ENCODE results near the gene LRP1-AS. TPM values are rescaled to one million over a fixed set of nuclear protein-coding genes. Genes with fewer than 3 reads are reported as not detected.

The LRP1-AS gene
- total RNA-seq, 2 experiments from 2014 or later, result not detected

DNA sequence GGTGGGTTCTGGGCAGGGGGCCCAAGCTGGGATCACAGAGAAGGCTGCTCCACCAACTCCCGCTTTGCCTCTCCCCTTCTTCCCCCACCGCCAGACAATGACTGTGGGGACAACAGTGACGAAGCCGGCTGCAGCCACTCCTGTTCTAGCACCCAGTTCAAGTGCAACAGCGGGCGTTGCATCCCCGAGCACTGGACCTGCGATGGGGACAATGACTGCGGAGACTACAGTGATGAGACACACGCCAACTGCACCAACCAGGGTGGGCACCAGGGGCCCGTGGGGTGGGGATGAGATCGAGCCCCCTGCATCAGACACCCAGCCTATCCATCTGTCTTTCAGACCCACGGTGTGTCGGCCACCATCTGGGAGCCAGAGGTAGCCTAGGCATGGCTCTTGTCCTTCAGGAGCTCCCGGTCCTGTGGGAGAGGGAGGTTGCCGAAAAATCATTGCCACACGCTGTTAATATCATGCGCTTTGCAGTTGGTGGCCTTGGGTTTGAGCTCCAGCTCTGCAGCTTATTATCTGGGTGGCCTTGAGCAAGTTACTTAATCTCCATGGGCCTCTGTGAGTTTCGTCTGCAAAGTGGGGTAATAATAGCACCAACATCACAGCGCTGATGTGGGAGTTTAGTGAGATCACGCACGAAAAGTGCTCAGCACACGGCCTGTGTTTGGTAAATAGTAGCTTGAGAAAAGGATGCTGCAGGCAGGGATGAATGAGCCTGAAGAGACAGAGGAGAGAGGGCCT lies 21.8 kb upstream of the LRP1-AS start:
- intact Hi-C loops (cut with DNase I, micrococcal nuclease), result no loop called here
- Histone ChIP-seq H3K9me3 (ENCODE audit: control insufficient read depth in 1 of 2, insufficient read depth in 1 of 2, low read length in 2 of 2) (no peaks in the 10 kb centered on the region), H3K27me3 (ENCODE audit: control insufficient read depth in 1 of 2, insufficient read depth in 2 of 2, low read length in 2 of 2) (no peaks in the 10 kb centered on the region), H3K36me3 (ENCODE audit: insufficient read depth, low read length) (no peaks in the 10 kb centered on the region), H3K4me3 (ENCODE audit: low read length) (no peak overlapping the region), H3K27ac (ENCODE audit: low read depth in 1 of 2, low read length in 2 of 2) (no peak overlapping the region), H3K4me1 (ENCODE audit: insufficient read depth, low read length) (no peaks in the 10 kb centered on the region)
- DNase-seq (no peak), ATAC-seq (ENCODE audit: poor library complexity) (no peak)
- POLR2A ChIA-PET, result no interaction called here
- Mint-ChIP-seq H3K9me3 (no peaks in the 10 kb centered on the region), H3K4me3 (no peak overlapping the region), H3K27ac (no peak overlapping the region), H3K4me1 (ENCODE audit: low read depth) (no peaks in the 10 kb centered on the region), H3K36me3 (ENCODE audit: low read depth) (no peaks in the 10 kb centered on the region), H3K27me3 (no peaks in the 10 kb centered on the region)
- TF ChIP-seq, protein P1, sequence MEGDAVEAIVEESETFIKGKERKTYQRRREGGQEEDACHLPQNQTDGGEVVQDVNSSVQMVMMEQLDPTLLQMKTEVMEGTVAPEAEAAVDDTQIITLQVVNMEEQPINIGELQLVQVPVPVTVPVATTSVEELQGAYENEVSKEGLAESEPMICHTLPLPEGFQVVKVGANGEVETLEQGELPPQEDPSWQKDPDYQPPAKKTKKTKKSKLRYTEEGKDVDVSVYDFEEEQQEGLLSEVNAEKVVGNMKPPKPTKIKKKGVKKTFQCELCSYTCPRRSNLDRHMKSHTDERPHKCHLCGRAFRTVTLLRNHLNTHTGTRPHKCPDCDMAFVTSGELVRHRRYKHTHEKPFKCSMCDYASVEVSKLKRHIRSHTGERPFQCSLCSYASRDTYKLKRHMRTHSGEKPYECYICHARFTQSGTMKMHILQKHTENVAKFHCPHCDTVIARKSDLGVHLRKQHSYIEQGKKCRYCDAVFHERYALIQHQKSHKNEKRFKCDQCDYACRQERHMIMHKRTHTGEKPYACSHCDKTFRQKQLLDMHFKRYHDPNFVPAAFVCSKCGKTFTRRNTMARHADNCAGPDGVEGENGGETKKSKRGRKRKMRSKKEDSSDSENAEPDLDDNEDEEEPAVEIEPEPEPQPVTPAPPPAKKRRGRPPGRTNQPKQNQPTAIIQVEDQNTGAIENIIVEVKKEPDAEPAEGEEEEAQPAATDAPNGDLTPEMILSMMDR (IDR thresholded peaks at IDR 0.05), result no peak
- CTCF ChIA-PET, result interaction anchor here (1.5 kb wide), 2 partner anchors 14 to 45 kb away, joined by 3 to 4 read pairs; no protein-coding TSS in a partner anchor

DNA sequence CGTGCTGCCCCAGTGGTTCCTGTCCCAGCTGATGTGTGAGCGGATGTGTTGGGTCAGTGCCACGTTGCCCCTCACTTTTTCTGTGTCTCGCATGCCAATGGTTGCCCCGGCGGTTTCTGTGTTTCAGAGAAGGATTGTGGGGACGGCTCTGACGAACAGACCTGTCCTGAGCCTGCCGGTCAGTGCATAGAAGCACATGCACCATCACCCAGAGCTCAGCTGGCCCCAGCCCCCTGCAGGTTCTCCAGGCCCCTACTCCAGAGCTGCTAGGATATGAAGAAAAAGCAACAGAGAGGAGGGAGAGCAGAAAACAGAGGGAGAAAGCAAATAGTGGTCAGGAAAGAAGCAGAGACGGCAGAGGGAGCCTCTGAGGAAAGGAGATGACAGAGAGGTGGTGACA lies 20.6 kb upstream of the LRP1-AS start:
- H3K36me3 Mint-ChIP-seq (ENCODE audit: low read depth), result no peaks in the 10 kb centered on the region
- H3K4me3 Mint-ChIP-seq, result no peak overlapping the region
- DNase-seq (no peak), ATAC-seq (ENCODE audit: poor library complexity) (no peak)
- POLR2A ChIA-PET, result no interaction called here
- intact Hi-C loops (cut with DNase I, micrococcal nuclease), result no loop called here
- no peak overlapping the region for H3K27ac Mint-ChIP-seq
- Histone ChIP-seq H3K36me3 (ENCODE audit: insufficient read depth, low read length) (no peaks in the 10 kb centered on the region), H3K9me3 (ENCODE audit: control insufficient read depth in 1 of 2, insufficient read depth in 1 of 2, low read length in 2 of 2) (no peaks in the 10 kb centered on the region), H3K27me3 (ENCODE audit: control insufficient read depth in 1 of 2, insufficient read depth in 2 of 2, low read length in 2 of 2) (no peaks in the 10 kb centered on the region), H3K4me1 (ENCODE audit: insufficient read depth, low read length) (no peaks in the 10 kb centered on the region), H3K4me3 (ENCODE audit: low read length) (no peak overlapping the region), H3K27ac (ENCODE audit: low read depth in 1 of 2, low read length in 2 of 2) (no peak overlapping the region)
- H3K9me3 Mint-ChIP-seq, result no peaks in the 10 kb centered on the region
- H3K27me3 Mint-ChIP-seq, result no peaks in the 10 kb centered on the region
- H3K4me1 Mint-ChIP-seq (ENCODE audit: low read depth), result no peaks in the 10 kb centered on the region
- TF ChIP-seq, protein P1 (IDR thresholded peaks at IDR 0.05), result no peak
- CTCF ChIA-PET, result no interaction called here

DNA sequence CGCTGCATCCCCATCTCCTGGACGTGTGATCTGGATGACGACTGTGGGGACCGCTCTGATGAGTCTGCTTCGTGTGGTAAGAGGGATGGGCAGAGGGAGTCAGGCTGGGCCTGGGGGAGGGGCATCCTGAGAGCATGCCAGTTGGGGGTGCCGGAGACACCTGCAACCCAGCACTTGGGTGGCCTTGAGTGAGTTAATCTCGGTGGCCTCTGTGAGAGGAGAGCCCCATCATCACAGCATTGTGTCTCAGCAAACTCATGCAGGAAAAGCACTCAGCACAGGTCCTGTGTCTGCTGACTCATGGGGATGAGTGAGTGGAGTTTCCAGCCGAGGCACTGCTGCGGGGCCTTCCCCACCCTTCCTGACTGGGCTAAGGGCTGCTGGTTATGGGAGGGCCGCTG lies 19.6 kb upstream of the LRP1-AS start:
- Histone ChIP-seq H3K4me1 (ENCODE audit: insufficient read depth, low read length) (no peaks in the 10 kb centered on the region), H3K27me3 (ENCODE audit: control insufficient read depth in 1 of 2, insufficient read depth in 2 of 2, low read length in 2 of 2) (no peaks in the 10 kb centered on the region), H3K9me3 (ENCODE audit: control insufficient read depth in 1 of 2, insufficient read depth in 1 of 2, low read length in 2 of 2) (no peaks in the 10 kb centered on the region), H3K4me3 (ENCODE audit: low read length) (no peak overlapping the region), H3K27ac (ENCODE audit: low read depth in 1 of 2, low read length in 2 of 2) (no peak overlapping the region), H3K36me3 (ENCODE audit: insufficient read depth, low read length) (no peaks in the 10 kb centered on the region)
- no peaks in the 10 kb centered on the region for H3K36me3 Mint-ChIP-seq (ENCODE audit: low read depth)
- DNase-seq (peak in 1 of 14 experiments; percentile 7), ATAC-seq (ENCODE audit: poor library complexity) (no peak)
- TF ChIP-seq, protein P1 (IDR thresholded peaks at IDR 0.05), result no peak
- no peak overlapping the region for H3K4me3 Mint-ChIP-seq
- ChIA-PET POLR2A (no interaction called here), CTCF (no interaction called here)
- no peaks in the 10 kb centered on the region for H3K4me1 Mint-ChIP-seq (ENCODE audit: low read depth)
- intact Hi-C loops (cut with DNase I, micrococcal nuclease), result no loop called here
- no peaks in the 10 kb centered on the region for H3K9me3 Mint-ChIP-seq
- no peaks in the 10 kb centered on the region for H3K27me3 Mint-ChIP-seq
- H3K27ac Mint-ChIP-seq, result no peak overlapping the region
